ENCODE data around the gene CCDC33.

GRCh38 chr15:74193905-74194304 lies 42.2 kb upstream of the CCDC33 start:
- TF ChIP-seq CTCF (IDR thresholded peaks at IDR 0.05) (no peak), EZH2 (IDR thresholded peaks at IDR 0.05; ENCODE audit: borderline replicate concordance, insufficient read depth, low read depth, low read length, poor library complexity, severe bottlenecking) (no peak)
